ENCODE measurements around the gene ARHGAP6.

ARHGAP6 gene

GRCh38 chrX:11342673-11343072 is 323.0 kb downstream of the ARHGAP6 start:
- DNase-seq = no peak

GRCh38 chrX:11341274-11342201 is 324.2 kb downstream of the ARHGAP6 start:
- DNase-seq = no peak

GRCh38 chrX:11337292-11338009 is 328.3 kb downstream of the ARHGAP6 start:
- DNase-seq = no peak

- DNase-seq = peak in 1 of 2 experiments; percentile 1
Observed at GRCh38 chrX:11336201-11336600, 329.5 kb downstream of the ARHGAP6 start.

- no peak for DNase-seq
Observed at GRCh38 chrX:11334165-11334564, 331.6 kb downstream of the ARHGAP6 start.

GRCh38 chrX:11331788-11332187 is 333.9 kb downstream of the ARHGAP6 start:
- no peak for DNase-seq

- no peak for DNase-seq
Observed at GRCh38 chrX:11329021-11329420, 336.7 kb downstream of the ARHGAP6 start.

- DNase-seq = no peak
Observed at GRCh38 chrX:11328134-11328533, 337.6 kb downstream of the ARHGAP6 start.

GRCh38 chrX:11321986-11322385 is 343.7 kb downstream of the ARHGAP6 start:
- no peak for DNase-seq

- peak in 1 of 2 experiments; percentile 3 for DNase-seq
Observed at GRCh38 chrX:11319806-11320520, 345.8 kb downstream of the ARHGAP6 start.

GRCh38 chrX:11311706-11312105 is 354.0 kb downstream of the ARHGAP6 start:
- no peak for DNase-seq

GRCh38 chrX:11309220-11309619 is 356.5 kb downstream of the ARHGAP6 start:
- no peak for DNase-seq

- DNase-seq = no peak
Observed at GRCh38 chrX:11305641-11306040, 360.1 kb downstream of the ARHGAP6 start.

GRCh38 chrX:11304829-11305228 is 360.9 kb downstream of the ARHGAP6 start:
- DNase-seq = no peak

- DNase-seq = no peak
Observed at GRCh38 chrX:11298600-11298999, 367.1 kb downstream of the ARHGAP6 start.

GRCh38 chrX:11296051-11296450 is 369.7 kb downstream of the ARHGAP6 start:
- no peak for DNase-seq

GRCh38 chrX:11293113-11293512 is 372.6 kb downstream of the ARHGAP6 start, which contains the start of gene AMELX:
AMELX (plus strand) TSS chrX:11293413; CDS start chrX:11294789, 1,376 bp downstream.
- DNase-seq = no peak

GRCh38 chrX:11290416-11291102 is 375.2 kb downstream of the ARHGAP6 start:
- DNase-seq = no peak

- DNase-seq = no peak
Observed at GRCh38 chrX:11287505-11287904, 378.2 kb downstream of the ARHGAP6 start.

- DNase-seq = no peak
Observed at GRCh38 chrX:11285651-11286050, 380.1 kb downstream of the ARHGAP6 start.

- DNase-seq = no peak
Observed at GRCh38 chrX:11282043-11282442, 383.7 kb downstream of the ARHGAP6 start.

GRCh38 chrX:11273544-11273943 is 392.2 kb downstream of the ARHGAP6 start:
- no peak for DNase-seq

GRCh38 chrX:11272863-11273262 is 392.9 kb downstream of the ARHGAP6 start:
- no peak for DNase-seq

Data from NCI-H1930 (cell line).